DLD1 (cell line): Measurements from ENCODE around the gene TMEM208.

Source experiments
- in situ Hi-C: cut with HindIII; loops from 2 replicates; pipeline ENCODE4 v1.10.0; 2017; ENCODE audit warnings: low sequenced_read_pairs

The TMEM208 gene

DNA sequence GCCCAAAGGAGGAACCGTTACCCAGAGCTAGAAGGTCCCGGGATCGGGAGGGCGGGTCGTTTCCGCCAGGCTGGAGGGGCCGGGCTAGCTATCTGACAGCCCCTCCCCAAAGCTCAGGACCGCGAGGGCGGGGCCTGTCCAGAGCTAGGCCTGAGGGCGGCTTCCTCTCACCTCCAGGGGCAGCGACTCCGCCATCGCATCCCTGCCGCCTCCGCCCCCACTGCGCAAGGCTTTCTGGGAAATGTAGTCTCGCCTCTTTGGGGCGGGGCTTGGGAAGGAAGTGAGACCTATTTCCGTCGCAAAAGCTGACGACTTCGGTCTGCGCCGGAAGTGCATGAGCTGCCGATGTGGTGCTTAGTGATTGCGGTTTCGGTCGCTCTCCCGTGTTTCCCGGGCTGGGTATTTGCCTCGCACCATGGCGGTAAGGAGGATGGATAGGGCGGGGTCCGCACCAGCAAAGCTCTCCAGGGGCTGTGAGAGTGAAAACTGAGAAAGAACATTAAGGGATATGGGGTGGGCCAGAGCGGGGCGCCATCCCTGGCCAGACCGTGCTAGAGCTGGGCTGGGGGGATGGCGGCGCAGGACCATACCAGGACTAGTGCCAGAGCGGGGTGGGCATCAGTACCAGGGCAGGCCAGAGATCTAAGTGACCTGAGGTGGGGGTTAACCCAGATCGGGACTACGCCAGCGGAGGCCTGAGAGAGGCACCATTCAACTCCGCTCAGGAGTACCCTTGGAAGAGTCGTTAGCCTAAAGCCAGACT is at the start of gene TMEM208:
Gene TMEM208, plus strand, starts transcription at position 327 of the 763 bp plus-strand sequence. Its CDS starts 89 bp downstream, at position 416.
- in situ Hi-C loops, result no loop called here

DNA sequence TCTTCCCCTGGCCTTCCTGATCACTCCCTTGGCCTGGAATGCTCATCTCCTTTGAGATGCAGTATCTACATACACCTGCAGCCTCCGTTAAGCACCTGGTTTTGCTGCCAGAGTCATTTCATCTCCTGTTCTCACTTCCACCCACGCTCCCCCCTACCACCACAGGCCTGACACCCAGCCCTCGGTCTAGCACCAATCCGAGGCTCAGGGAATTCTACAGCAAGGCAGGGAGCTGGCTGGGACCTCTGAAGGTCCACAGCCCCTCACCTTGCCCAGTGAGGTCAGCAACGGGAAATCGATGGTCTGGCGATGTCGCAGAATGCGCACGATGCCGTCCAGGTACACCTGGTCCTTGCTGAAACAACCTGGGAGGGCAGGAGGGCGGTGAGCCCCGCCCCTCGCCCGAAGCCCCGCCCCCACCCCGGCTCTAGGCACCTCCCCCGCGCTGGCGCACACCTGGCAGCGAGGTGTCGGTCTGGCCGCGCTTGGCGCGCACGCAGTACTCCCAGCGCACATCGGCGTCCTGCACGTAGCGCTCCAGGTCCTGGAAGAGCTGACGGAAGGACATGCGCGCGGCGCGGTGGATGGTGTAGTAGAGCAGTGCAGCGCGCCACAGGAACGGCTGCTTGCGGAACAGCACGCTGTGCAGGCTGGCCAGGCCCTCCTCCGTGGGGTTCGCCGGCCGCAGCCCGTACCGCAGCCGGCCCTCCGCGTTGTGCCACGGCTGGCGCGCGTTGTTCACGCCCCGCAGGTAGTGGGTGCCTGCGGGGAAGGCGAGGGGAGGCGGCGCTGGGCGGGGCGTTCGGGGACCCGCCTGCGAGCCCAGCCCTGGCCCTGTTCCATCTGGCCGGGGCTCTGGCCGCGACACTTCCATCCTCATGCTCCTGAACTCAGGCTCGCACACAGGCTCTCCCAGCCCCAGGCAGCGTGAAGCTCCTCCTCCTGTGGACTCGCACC is 48.9 kb upstream of the TMEM208 start:
- in situ Hi-C loops, result no loop called here

DNA sequence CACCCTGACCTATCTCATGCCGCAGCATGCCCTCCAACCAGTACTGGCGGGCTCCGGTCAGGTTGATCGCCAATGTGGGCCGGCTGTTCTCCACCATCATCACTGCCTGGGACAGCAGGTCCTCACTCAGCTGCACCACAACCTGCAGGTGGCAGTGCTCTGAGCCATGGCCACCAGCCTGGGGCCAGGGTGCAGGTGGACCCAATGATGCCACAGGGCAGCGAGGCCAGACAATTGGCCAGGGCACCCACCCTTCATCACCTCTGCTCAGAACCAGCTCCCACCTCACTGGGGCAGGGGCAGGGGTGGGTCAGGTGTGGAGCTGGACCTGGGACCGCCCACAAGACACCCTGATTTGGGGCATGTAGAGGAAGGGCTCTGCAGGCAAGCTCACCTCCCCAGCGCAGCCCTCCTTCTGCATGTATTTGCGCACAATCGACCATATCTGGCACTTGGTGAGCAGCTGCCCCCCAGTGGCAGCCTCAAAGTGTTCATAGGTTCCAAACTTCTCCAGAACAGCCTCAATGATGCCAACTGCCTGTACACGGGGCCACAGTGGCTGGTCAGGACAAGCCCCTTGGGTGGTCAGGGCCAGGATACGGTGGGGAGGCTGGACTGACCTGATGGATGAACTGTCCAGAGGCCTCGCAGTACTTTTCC is 47.4 kb upstream of the TMEM208 start:
- in situ Hi-C loops, result no loop called here

DNA sequence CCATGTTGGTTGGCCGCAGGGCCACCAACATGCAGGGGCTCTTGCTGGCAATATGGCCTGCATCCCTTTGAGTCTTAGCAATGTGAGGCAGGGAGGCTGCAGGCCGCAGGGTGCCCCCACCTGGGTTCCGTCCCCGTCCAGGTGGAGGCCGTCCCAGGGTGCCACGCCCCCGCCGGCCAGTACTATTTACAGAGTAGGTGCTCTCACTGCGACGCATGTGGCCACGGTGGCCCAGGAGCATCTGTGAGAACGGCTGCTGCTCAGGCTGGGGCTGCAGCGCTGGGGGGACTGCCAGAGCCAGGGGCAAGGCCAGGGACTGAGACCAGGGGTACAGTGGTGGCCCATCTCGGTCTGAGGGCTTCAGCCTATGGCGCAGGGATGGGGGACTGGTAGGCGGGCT is 46.8 kb upstream of the TMEM208 start:
- in situ Hi-C loops, result no loop called here

DNA sequence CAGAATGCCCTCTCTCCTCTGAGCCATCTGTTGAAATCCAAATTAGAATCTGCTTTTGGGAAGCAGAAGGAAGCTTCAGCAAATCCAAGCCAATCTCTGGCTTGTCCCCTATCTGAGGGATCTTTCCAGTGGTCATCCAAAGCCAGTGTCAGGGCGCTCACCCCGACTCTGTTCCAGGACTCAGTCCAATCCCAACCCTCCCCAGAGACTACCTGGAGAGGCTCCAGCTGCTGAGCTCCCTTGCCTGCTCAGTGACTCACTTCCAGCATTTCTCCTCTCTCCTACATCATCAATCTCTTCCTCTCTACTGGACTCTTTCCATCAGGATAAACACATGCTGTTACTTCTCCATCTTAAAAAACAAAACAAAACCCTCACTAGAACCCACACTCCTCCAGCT is 45.6 kb upstream of the TMEM208 start:
- in situ Hi-C loops, result no loop called here

DNA sequence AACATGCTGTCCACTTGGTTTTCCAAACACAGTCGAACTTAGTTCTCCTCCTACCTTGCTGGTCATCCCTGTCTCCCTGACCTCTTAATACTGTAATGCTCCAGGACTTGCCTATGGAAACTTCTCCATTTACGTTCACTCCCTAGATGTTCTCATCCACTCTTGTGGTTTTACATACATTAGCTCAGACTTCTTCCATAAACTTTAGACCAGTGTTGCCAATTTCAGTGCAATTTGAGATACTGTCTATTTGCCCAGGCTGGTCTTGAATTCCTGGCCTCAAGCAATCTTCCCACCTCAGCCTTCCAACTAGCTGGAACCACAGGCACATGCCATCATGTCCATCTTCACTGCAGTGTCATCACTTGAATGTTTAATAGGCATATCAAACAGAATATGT is 44.6 kb upstream of the TMEM208 start:
- in situ Hi-C loops, result no loop called here

DNA sequence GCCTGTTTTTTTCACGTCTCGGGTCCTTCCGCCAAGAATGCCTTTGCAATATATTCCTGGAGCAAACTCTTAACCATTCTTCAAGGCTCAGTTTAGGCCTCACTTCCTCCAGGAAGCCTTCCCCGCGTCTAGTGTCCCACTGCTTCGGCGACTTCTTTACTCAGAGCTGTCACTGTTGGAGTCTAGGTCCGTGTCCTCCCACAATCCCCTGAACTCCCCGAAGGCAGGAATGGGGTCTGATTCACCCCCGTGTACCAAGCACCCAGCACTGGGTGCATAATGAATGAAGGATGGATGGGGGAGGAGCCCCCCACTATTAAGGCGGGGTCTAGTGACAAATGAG is 43.7 kb upstream of the TMEM208 start:
- in situ Hi-C loops, result no loop called here

DNA sequence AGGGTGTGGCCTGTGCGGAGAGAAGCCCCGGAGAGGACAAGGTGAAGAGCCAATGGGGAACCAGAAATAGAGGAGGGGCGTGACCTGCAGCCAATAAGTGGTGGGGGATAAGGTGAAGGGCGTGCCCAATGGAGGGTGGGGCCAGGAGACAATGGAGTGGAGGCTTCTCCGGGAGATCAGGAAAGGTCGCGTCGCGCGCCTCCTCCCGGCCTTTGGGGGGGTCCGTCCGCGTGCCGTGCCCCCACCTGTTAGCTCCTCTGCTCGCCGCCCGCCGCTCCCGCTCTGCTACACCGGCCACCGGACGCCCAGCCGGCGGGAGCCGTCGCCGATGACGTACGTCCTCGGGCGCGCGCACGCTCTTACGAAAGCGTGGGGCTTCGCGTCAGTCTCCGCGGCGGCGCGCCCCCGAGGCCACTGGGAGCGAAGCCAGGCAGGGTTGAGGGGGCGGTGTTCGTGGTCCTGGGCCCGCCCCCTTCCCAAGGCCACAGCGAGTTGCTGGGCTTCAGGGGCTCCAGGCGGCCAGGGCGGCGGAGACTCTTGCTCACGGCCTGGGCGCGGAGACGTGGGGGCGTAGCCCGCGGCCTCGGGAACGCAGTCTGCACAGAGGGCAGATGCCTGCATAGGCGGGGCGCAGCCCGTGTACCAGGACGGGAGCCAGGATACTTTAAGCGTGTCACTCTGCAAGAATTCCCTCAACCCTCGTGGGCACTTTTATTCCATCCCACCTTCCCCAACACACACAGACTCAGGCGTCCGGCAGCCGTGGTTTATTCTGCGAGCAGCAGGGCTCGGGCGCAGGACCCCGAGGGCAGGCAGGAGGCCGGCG is 43.1 kb upstream of the TMEM208 start, which contains the start of gene MATCAP1:
Gene MATCAP1, minus strand, starts transcription at position 337 of the 826 bp plus-strand sequence. CDS start 3,353 bp downstream, outside the sequence.
- in situ Hi-C loops, result no loop called here

DNA sequence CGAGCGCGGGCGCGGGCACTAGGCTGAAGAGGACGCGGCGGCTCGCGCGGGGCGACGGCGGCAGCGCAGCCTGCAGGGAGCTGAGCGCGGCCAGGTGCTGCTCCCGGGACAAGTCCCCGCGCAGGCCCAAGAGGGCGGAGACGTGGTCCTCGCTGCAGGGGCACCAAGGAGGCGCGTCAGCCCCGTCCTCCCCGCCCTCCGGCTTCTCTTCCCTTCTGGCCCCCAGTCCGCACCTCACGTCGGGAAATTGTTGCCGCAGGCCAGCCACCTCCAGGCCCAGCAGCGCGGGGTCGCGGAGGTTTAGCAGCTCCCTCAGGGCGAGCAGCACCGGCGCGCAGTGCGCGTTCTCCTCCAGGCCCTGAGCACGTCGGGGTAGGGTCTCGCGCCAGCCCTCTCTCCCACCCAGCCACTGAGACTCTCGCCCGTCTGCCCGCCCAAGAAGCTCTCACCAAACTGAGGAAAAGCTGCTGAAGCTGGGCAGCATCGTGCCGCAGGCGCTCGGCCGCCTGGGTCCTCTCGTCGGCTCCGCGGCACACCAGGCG is 42.4 kb upstream of the TMEM208 start:
- in situ Hi-C loops, result no loop called here

DNA sequence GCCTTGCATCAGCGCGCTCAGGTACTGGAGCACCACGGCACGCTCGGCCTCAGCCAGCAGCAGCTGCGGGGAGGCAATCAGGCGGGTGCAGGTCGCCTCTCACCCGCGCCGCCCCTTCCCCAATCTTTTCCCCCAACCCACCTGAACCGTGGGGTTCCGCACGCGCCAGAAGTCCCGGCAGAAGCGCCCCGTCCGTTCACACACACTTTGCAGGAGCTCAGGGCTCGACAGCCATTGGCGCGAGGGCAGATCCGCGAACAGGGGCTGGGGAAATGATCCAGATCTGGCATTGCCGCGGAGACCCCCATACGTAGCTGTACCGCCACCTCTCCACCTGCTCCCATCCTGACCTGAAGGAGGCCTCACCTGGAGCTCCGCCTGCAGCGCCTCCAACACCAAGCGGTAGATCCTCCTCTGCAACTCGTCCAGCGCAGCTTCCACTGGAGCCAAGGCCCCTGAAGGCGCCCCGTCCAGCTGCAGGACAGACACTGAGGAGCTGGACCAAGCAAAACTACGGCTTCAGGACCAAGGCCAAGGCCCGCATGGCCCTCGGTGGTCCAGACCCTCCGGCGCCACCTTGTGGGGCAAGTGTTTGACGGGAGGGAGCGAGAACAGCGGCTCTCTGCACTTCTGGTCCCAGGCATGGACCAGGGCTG is 41.8 kb upstream of the TMEM208 start:
- in situ Hi-C loops, result no loop called here

DNA sequence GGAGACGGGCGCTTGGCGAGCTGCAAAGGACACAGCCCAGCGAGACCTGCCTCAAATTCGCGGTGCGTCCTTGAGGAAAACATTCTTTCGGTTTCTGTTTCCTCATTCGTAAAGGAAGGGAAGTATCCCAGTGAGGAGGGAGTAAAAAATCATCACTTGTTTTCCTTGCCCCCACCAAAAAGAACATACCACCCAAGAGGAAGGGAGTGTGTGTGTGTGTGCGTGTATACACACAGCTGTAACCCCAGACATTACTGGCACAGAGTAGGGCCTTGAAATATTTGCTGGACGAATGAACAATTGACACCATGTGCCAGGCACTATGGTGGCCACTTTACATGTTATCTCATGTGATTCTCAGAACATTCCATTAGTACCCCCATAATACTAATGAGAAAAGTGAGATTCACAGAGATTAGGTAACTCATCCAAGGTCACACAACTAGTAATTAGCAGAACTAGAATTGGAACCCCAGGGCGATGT is 41.2 kb upstream of the TMEM208 start:
- in situ Hi-C loops, result no loop called here

DNA sequence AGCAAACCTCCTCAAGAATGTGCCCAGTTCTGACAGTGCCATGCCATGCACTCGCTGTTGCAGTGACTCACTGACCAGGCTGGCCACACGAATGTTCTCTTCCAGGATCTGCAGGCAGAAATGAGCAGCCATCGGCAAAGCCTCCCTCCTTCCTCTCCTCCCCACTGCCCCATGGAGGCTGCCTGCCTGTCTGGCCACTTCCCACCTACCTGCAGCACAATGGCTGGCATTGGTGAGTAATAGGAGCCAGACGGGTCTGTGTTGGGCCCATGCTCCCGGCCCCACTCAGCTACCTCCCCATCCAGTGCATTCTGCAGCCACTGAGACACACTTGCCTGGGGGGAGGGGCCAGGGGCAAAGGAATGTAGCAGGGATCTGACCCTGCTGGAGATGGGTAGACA is 40.4 kb upstream of the TMEM208 start:
- in situ Hi-C loops, result no loop called here

DNA sequence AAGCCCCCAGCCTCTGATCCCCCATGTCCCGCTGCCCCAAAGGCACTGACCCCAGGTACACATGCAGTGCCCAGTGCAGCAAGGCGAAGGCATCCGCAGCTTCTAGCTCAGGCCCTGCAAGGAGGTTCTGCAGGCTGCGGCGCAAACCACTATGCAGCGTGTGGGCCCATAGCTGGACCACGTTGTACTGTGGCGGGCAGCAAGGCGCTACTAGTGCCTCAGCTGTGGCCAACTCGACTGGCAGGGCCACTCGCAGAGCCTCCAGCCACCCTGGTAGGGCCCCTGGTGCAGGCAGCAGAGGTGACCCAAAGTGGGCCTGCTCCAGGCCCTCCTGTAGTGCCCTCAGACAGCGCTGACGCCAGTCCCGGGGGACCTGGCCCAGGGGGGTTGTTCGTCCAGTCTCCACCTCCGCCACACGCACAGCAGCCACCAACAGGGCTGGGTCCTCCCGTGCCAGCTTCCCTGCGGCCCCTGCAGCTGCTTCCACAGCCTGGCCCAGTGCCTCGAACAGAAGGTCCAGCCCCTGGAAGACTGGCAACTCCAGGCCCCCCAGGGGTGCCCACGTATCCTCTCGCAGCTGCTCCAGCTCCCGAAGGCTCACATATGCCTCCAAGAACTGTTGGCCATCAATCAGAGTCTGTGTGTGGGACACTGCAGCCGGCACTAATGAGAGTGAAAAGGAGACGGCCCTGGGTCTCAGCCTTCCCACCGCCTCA is 39.6 kb upstream of the TMEM208 start:
- in situ Hi-C loops, result no loop called here

DNA sequence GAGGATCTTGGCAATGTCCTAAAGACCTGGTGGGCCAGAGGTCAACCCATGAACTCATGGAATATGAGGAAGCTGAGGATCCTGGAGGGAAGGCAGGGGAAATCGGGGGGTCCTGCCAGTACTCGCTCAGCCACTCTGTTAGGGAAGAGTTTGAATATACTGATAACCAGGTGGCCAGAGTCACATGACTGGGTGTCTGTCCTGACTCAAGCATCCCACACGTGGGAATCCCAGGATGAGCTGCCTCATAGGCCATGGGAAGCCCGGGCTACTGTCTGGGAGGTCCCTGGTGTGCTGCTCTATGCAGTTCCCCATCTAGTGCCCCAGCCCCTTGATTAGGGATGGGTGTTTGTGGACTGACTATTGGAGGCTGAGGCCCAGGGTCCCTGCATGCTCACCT is 38.6 kb upstream of the TMEM208 start:
- in situ Hi-C loops, result no loop called here

DNA sequence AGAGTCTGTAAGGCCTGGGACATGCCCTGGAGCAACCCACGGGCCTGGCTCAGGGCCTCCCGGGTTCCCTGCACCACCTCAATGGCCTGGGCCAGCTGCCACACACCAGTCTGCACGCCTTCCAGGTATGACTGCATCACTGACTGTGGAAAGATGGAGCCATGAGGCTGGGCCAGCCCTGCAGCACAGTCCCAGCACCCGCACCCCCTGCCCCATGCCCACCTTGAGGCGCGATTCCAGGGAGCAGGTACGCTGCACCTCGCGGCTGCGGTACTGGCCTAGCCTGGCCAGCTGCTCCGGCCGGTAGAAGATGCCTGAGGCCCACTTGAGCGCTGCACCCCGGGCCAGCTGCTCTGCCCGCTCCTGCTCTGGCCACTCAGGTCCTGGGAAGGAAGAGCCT is 38.1 kb upstream of the TMEM208 start:
- in situ Hi-C loops, result no loop called here

DNA sequence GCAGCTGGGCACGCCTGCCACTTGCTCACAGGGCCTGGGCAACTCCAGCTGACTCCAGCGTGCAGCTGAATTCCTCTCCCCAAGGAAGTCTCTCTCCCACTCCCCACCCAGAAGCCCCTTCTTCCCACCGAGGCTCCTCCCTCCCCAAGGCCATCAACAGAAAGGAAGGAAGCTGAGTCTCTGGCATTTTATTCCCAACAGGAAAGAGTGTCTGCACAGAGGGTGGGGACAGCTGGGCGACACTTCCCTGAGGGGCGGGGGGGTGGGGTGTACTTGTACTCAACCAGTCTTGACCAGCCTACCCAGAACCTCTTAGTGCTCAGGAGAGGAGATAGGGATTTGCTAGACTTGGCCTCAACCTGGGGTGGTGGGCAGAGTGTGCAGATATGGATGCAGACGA is 36.9 kb upstream of the TMEM208 start, which contains the start of gene EXOC3L1:
Gene EXOC3L1, minus strand, starts transcription at position 96 of the 400 bp plus-strand sequence. CDS start 460 bp downstream, outside the sequence.
- in situ Hi-C loops, result no loop called here

DNA sequence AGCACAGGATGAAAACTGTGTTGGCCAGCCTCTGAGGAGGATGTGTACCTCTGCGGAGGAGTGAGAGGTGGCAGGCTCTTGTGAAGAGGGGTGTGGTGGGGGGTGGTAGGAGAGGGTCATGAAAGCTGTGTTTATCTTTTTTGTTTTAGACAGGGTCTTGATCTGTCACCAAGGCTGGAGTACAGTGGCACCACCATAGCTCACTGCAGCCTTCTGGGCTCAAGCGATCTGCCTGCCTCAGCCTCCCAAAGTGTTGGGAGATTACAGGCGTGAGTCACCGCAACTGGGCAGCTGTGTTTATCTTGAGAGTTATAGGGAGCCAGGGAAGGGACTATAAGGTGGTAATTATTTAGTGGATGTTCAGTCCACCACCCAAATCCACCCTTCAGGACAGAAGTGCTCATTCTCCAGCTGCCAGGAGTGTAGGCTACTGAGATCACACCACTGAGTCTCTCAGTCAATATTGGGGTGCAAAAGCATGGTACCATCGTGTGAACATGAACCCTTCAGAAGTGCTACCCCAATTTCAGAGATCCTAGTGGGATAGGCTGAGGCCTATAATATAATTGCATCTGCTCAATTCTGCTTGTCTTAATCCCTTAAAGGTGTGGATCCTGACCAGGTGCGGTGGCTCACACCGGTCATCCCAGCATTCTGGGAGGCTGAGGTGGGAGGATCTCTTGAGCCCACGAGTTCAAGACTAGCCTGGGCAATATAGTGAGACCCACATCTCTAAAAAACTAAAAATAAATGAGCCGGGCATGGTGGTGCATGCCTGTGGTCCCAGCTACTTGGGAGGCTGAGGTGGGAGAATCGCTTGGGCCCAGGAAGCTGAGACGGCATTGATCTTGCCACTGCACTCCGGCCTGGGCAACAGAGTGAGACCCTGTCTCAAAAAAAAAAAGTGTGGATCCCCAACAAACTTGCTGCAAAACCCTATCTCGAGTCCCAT is 36.2 kb upstream of the TMEM208 start:
- in situ Hi-C loops, result no loop called here
